OCI-LY7 (cell line): ENCODE results near the gene KIFC3. TPM values are rescaled to one million over a fixed set of nuclear protein-coding genes. Genes with fewer than 3 reads are reported as not detected.

Source experiments
- BruUV-seq: library from RNA; stranded (reverse); fragments of 400-500 nt; replicated peaks from 2 replicates; lab custom pipeline; 2021; lab: Mats Ljungman, UMichigan
- CTCF ChIA-PET: fragments of 300-600 bp; sonication (Branson Sonifier 250); formaldehyde crosslinking; loops from one replicate; lab custom pipeline; 2022; ENCODE audit warnings: antibody characterized with exemption; ENCODE audit not compliant: unreplicated experiment; lab: Charles Lee
- POLR2A ChIA-PET: fragments of 300-600 bp; sonication (Branson Sonifier 250); formaldehyde crosslinking; loops from one replicate; lab custom pipeline; 2022; ENCODE audit warnings: antibody characterized with exemption; lab: Charles Lee
- DNase-seq: peaks from one replicate; pipeline ENCODE4 v3.0.0-alpha.2; 2015; ENCODE audit warnings: low spot score
- H2AFZ ChIP-seq: fragments of 200-600 bp; sonication (generic), shearing (Covaris generic); 2 replicates; pipeline ENCODE4 v1.6.1; 2014; ENCODE audit warnings: mild to moderate bottlenecking, antibody characterized with exemption, low read length, moderate library complexity
- H3K27ac ChIP-seq: fragments of 200-600 bp; sonication (generic); 2 replicates; pipeline ENCODE4 v1.5.1; 2014; ENCODE audit warnings: mixed run types, low read depth, mild to moderate bottlenecking, moderate library complexity, low read length, inconsistent platforms; ENCODE audit not compliant: poor library complexity, severe bottlenecking
- H3K36me3 ChIP-seq: fragments of 200-600 bp; sonication (generic); 2 replicates; pipeline ENCODE4 v1.6.1; 2014; ENCODE audit warnings: mild to moderate bottlenecking, antibody characterized with exemption, low read length, moderate library complexity, mixed read lengths; ENCODE audit not compliant: insufficient read depth
- H3K4me1 ChIP-seq: fragments of 200-600 bp; sonication (generic); 2 replicates; pipeline ENCODE4 v1.5.1; 2014; ENCODE audit warnings: mild to moderate bottlenecking, low read length; ENCODE audit not compliant: insufficient read depth, poor library complexity, severe bottlenecking
- H3K4me2 ChIP-seq: fragments of 200-600 bp; sonication (generic); 2 replicates; pipeline ENCODE4 v1.6.1; 2014; ENCODE audit warnings: mild to moderate bottlenecking, low read length
- H3K4me3 ChIP-seq: fragments of 200-600 bp; sonication (generic); 2 replicates; pipeline ENCODE4 v1.5.1; 2014; ENCODE audit warnings: mild to moderate bottlenecking, low read depth, low read length; ENCODE audit not compliant: poor library complexity, severe bottlenecking
- H3K79me2 ChIP-seq: fragments of 200-600 bp; sonication (generic); 2 replicates; pipeline ENCODE4 v1.6.1; 2016; ENCODE audit warnings: low read depth, mild to moderate bottlenecking, low read length, moderate library complexity, mixed read lengths; ENCODE audit not compliant: insufficient read depth
- H3K9me2 ChIP-seq: fragments of 200-600 bp; sonication (generic); 2 replicates; pipeline ENCODE4 v1.6.1; 2016; ENCODE audit warnings: mild to moderate bottlenecking, low read length, mixed read lengths; ENCODE audit not compliant: insufficient read depth
- H3K9me3 ChIP-seq: fragments of 200-600 bp; sonication (generic); 2 replicates; pipeline ENCODE4 v1.6.1; 2014; ENCODE audit warnings: mild to moderate bottlenecking, mixed run types, low read length, mixed read lengths
- H4K20me1 ChIP-seq: fragments of 200-600 bp; sonication (generic); 2 replicates; pipeline ENCODE4 v1.6.1; 2014; ENCODE audit warnings: mild to moderate bottlenecking, antibody characterized with exemption, low read length, moderate library complexity, mixed read lengths; ENCODE audit not compliant: insufficient read depth
- EZH2phosphoT487 ChIP-seq: fragments of 200-600 bp; sonication (generic); IDR thresholded peaks from 2 replicates; pipeline ENCODE4 v1.6.1; 2018; ENCODE audit warnings: low read depth, borderline replicate concordance, mild to moderate bottlenecking, mixed run types, antibody characterized with exemption, low read length, moderate library complexity, mixed read lengths
- intact Hi-C: fragments of 100-400 bp; cut with micrococcal nuclease; formaldehyde crosslinking; loops from one replicate; pipeline ENCODE4 v1.10.0; 2022; ENCODE audit not compliant: unreplicated experiment
- total RNA-seq, 2 experiments: library from RNA; depleted of rRNA in 1 of 2; stranded (reverse); fragments of >200 nt in 1 of 2; shearing (Covaris generic) in 1 of 2; gene quantifications; 2 replicates each; pipeline ENCODE4 v1.2.3, GENCODE V29; 2014 to 2022
- TF ChIP-seq, protein P1 (sequence below): fragments of 200-600 bp; sonication (generic); conservative IDR thresholded peaks from 2 replicates; pipeline ENCODE4 v1.5.1; 2014; ENCODE audit warnings: mild to moderate bottlenecking, antibody characterized with exemption, low read length, moderate library complexity, mixed read lengths

Gene KIFC3
- total RNA-seq, 2 experiments from 2014 or later, result 0.61 TPM; not detected in 1

DNA sequence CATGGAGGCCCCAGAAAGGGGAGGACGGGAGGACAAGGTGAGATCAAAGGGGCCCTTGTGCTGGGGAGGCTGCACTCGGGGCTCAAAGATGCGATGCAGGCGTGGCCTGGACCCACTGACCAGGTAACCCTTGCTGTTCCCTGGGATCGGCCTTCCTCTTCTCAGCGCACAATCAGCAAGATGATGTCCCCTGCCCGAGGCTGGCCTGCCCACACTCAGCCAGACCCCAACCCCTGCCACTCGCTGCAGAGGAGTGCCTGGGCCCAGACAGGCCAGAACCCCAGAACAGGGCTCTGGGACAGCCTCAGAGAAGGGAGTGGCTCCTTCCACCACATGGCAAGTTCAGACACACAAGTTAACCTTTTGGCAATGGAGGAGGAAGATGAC lies 14.8 kb downstream of the KIFC3 start:
- Histone ChIP-seq H3K79me2 (no peaks in the 10 kb centered on the region), H2AFZ (no peak overlapping the region), H3K27ac (no peak overlapping the region), H3K4me2 (no peak overlapping the region), H3K4me1 (no peaks in the 10 kb centered on the region), H3K4me3 (no peak overlapping the region), H4K20me1 (no peaks in the 10 kb centered on the region), H3K9me2 (no peaks in the 10 kb centered on the region), H3K36me3 (no peaks in the 10 kb centered on the region), H3K9me3 (no peaks in the 10 kb centered on the region)
- no peak for TF ChIP-seq EZH2phosphoT487
- TF ChIP-seq, protein P1, sequence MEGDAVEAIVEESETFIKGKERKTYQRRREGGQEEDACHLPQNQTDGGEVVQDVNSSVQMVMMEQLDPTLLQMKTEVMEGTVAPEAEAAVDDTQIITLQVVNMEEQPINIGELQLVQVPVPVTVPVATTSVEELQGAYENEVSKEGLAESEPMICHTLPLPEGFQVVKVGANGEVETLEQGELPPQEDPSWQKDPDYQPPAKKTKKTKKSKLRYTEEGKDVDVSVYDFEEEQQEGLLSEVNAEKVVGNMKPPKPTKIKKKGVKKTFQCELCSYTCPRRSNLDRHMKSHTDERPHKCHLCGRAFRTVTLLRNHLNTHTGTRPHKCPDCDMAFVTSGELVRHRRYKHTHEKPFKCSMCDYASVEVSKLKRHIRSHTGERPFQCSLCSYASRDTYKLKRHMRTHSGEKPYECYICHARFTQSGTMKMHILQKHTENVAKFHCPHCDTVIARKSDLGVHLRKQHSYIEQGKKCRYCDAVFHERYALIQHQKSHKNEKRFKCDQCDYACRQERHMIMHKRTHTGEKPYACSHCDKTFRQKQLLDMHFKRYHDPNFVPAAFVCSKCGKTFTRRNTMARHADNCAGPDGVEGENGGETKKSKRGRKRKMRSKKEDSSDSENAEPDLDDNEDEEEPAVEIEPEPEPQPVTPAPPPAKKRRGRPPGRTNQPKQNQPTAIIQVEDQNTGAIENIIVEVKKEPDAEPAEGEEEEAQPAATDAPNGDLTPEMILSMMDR, result no peak
- BruUV-seq, result no TSS peak
- no peak for DNase-seq
- intact Hi-C loops, result no loop called here
- CTCF ChIA-PET, result no interaction called here
- POLR2A ChIA-PET, result interaction anchor here (0.7 kb wide), 1 partner anchor 340 kb away, joined by 3 read pairs; the partner anchor contains the start of genes CIAPIN1 and COQ9

GRCh38 chr16:57786632-57787518 lies 15.4 kb downstream of the KIFC3 start:
- no peak for DNase-seq
- intact Hi-C loops, result no loop called here
- Histone ChIP-seq H3K79me2 (no peaks in the 10 kb centered on the region), H4K20me1 (no peaks in the 10 kb centered on the region), H2AFZ (no peak overlapping the region), H3K4me3 (no peak overlapping the region), H3K4me2 (no peak overlapping the region), H3K27ac (no peak overlapping the region), H3K36me3 (no peaks in the 10 kb centered on the region), H3K9me3 (no peaks in the 10 kb centered on the region), H3K9me2 (no peaks in the 10 kb centered on the region), H3K4me1 (no peaks in the 10 kb centered on the region)
- no peak for TF ChIP-seq EZH2phosphoT487
- TF ChIP-seq, protein P1, result no peak
- POLR2A ChIA-PET, result interaction anchor here (0.7 kb wide), 1 partner anchor 340 kb away, joined by 3 read pairs; the partner anchor contains the start of genes CIAPIN1 and COQ9
- BruUV-seq, result no TSS peak
- CTCF ChIA-PET, result no interaction called here

DNA sequence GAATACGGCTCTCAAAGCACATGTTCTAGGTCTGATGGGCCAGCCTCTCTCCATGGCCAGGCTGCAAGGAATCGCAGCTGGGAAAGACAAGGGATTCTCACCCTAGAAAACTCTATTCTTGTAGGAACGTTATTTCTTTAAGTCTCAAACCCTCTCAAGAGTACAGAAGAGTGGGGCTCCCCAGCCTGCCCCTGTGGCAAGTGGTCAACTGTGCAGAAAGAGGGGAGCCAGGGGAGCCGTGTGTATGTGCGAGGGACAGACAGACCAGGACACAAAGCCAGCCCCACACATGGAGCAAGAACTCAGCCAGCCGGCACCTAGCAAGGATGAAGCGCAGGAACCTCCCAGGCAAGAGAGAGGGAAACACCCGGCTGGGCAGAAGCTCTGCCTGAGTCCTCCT lies 16.4 kb downstream of the KIFC3 start:
- Histone ChIP-seq H3K36me3 (no peaks in the 10 kb centered on the region), H2AFZ (no peak overlapping the region), H3K79me2 (no peaks in the 10 kb centered on the region), H3K4me3 (no peak overlapping the region), H3K27ac (no peak overlapping the region), H3K4me2 (no peak overlapping the region), H3K4me1 (no peaks in the 10 kb centered on the region), H3K9me2 (no peaks in the 10 kb centered on the region), H3K9me3 (no peaks in the 10 kb centered on the region), H4K20me1 (no peaks in the 10 kb centered on the region)
- POLR2A ChIA-PET, result no interaction called here
- intact Hi-C loops, result no loop called here
- BruUV-seq, result no TSS peak
- no peak for TF ChIP-seq EZH2phosphoT487
- TF ChIP-seq, protein P1, result no peak
- DNase-seq, result no peak
- CTCF ChIA-PET, result no interaction called here
